HepG2 (cell line): ENCODE measurements around the gene GCC1. TPM values are rescaled to one million over a fixed set of nuclear protein-coding genes. Genes with fewer than 3 reads are reported as not detected.

Experiments used
- ARID4A ChIP-seq: sonication (generic); formaldehyde crosslinking; IDR thresholded peaks from 2 replicates; pipeline ENCODE4 v1.5.0; 2020; ENCODE audit warnings: mild to moderate bottlenecking, missing genetic modification reagents, borderline replicate concordance
- DRAP1 ChIP-seq: IDR thresholded peaks from 2 replicates; pipeline ENCODE4 v1.6.1; 2016; ENCODE audit warnings: missing genetic modification reagents, missing compliant biosample characterization
- HNF1A ChIP-seq, 2 experiments: sonication (generic) in 1 of 2; formaldehyde crosslinking in 1 of 2; IDR thresholded peaks; 2 replicates each; pipeline versions ENCODE4 v1.4.0 to v1.6.1; 2016 to 2020; ENCODE audit warnings: borderline replicate concordance in 1 of 2, low read depth in 1 of 2, mild to moderate bottlenecking in 1 of 2, missing genetic modification reagents in 1 of 2
- HOXA7 ChIP-seq: sonication (generic); formaldehyde crosslinking; IDR thresholded peaks from 2 replicates; pipeline ENCODE4 v1.8.1; 2022; ENCODE audit warnings: mild to moderate bottlenecking, missing genetic modification reagents, moderate library complexity
- HOXA9 ChIP-seq: sonication (generic); formaldehyde crosslinking; IDR thresholded peaks from 2 replicates; pipeline ENCODE4 v1.8.1; 2022; ENCODE audit warnings: missing genetic modification reagents, mild to moderate bottlenecking, moderate library complexity, borderline replicate concordance
- JUNB ChIP-seq: sonication (generic); formaldehyde crosslinking; IDR thresholded peaks from 2 replicates; pipeline ENCODE4 v1.8.0; 2022; ENCODE audit warnings: missing genetic modification reagents, mild to moderate bottlenecking, borderline replicate concordance
- KLF6 ChIP-seq: IDR thresholded peaks from 2 replicates; pipeline ENCODE4 v1.8.0; 2016; ENCODE audit warnings: missing biosample characterization, missing genetic modification reagents
- NFKB2 ChIP-seq: sonication (generic); formaldehyde crosslinking; IDR thresholded peaks from 2 replicates; pipeline ENCODE4 v1.4.0; 2020; ENCODE audit warnings: missing genetic modification reagents, borderline replicate concordance
- PHF21A ChIP-seq: sonication (generic); formaldehyde crosslinking; IDR thresholded peaks from 2 replicates; pipeline ENCODE4 v1.5.0; 2020; ENCODE audit warnings: mild to moderate bottlenecking, missing genetic modification reagents
- PLRG1 ChIP-seq: fragments of 450-650 bp; conservative IDR thresholded peaks from 2 replicates; pipeline ENCODE4 v1.6.1; 2016
- SAP130 ChIP-seq: IDR thresholded peaks from 2 replicates; pipeline ENCODE4 v1.6.1; 2016; ENCODE audit warnings: low read depth
- SOX6 ChIP-seq, 2 experiments: fragments of 450-650 bp in 1 of 2; sonication (generic) in 1 of 2; formaldehyde crosslinking in 1 of 2; IDR thresholded peaks; 2 replicates each; pipeline versions ENCODE4 v1.4.0 to v1.6.1; 2017 to 2020; ENCODE audit warnings: antibody characterized with exemption in 1 of 2, mild to moderate bottlenecking in 1 of 2, missing genetic modification reagents in 1 of 2
- ZNF232 ChIP-seq: sonication (generic); formaldehyde crosslinking; IDR thresholded peaks from 2 replicates; pipeline ENCODE4 v1.4.0; 2020; ENCODE audit warnings: missing genetic modification reagents, borderline replicate concordance
- ZNF251 ChIP-seq: sonication (generic); formaldehyde crosslinking; IDR thresholded peaks from 2 replicates; pipeline ENCODE4 v1.9.0; 2021; ENCODE audit warnings: mild to moderate bottlenecking, missing genetic modification reagents
- ZNF264 ChIP-seq: sonication (generic); formaldehyde crosslinking; IDR thresholded peaks from 2 replicates; pipeline ENCODE4 v1.4.0; 2020; ENCODE audit warnings: missing genetic modification reagents
- ZNF3 ChIP-seq: IDR thresholded peaks from 2 replicates; pipeline ENCODE4 v1.7.0; 2017; ENCODE audit warnings: inconsistent platforms
- ZNF329 ChIP-seq: sonication (generic); formaldehyde crosslinking; IDR thresholded peaks from 2 replicates; pipeline ENCODE4 v1.9.0; 2021; ENCODE audit warnings: low read depth, mild to moderate bottlenecking, missing genetic modification reagents
- ZNF446 ChIP-seq: sonication (generic); formaldehyde crosslinking; IDR thresholded peaks from 2 replicates; pipeline ENCODE4 v1.5.0; 2020; ENCODE audit warnings: mild to moderate bottlenecking, missing genetic modification reagents
- ZNF616 ChIP-seq: sonication (generic); formaldehyde crosslinking; IDR thresholded peaks from 2 replicates; pipeline ENCODE4 v1.5.0; 2020; ENCODE audit warnings: low read depth, mild to moderate bottlenecking, missing genetic modification reagents
- polyA plus RNA-seq, 8 experiments: library from polyadenylated mRNA; depleted of rRNA in 3 of 8; stranded (reverse) in 7 of 8; unstranded in 1 of 8; fragments of >200 nt; fragmentation: Illumina TruSeq in 4 of 8; extraction: Trizol in 4 of 8; gene quantifications; 2 replicates each; pipeline versions ENCODE4 v1.2.1 to v1.2.3, GENCODE V29; 2011 to 2016; ENCODE audit warnings: low read depth in 4 of 8, missing spikeins in 1 of 8, mixed read lengths in 1 of 8; ENCODE audit not compliant: insufficient read depth in 1 of 8
- total RNA-seq, 5 experiments: library from RNA; depleted of rRNA; stranded (reverse); fragments of >200 nt; fragmentation: Illumina TruSeq; extraction: Trizol; gene quantifications; 2 replicates each; pipeline ENCODE4 v1.2.3, GENCODE V29; 2016; ENCODE audit warnings: low read depth in 1 of 5

The GCC1 gene
- total and polyA plus RNA-seq, 2 of the 13 experiments (the other 11 are each of a cell fraction or from before 2014, with no cell fraction given) = 2.5 to 15.3 TPM

GRCh38 chr7:127585044-127585953 lies at the start of gene GCC1 (continued):
- TF ChIP-seq ARID4A (CRISPR knock-in tag) = peak; percentile 94
- no peak for TF ChIP-seq ZNF232
- TF ChIP-seq SOX6 (IDR thresholded peaks at IDR 0.05) = no peak
- TF ChIP-seq SOX6 (CRISPR knock-in tag; IDR thresholded peaks at IDR 0.05) = peak; percentile 52
- TF ChIP-seq HNF1A (IDR thresholded peaks at IDR 0.05; ENCODE audit: low read depth) = no peak
- TF ChIP-seq HNF1A (CRISPR knock-in tag; IDR thresholded peaks at IDR 0.05; ENCODE audit: borderline replicate concordance) = peak; percentile 63; the same call in 1 of the 2 replicates
- TF ChIP-seq JUNB (CRISPR knock-in tag) = no peak
- TF ChIP-seq HOXA9 (CRISPR knock-in tag) = no peak
- TF ChIP-seq ZNF264 (CRISPR knock-in tag) = no peak
- TF ChIP-seq KLF6 (CRISPR knock-in tag) = 0 out of 2 replicates have a peak, but pooled peaks have one; percentile 54
- TF ChIP-seq HOXA7 = no peak
- TF ChIP-seq NFKB2 = peak; percentile 64; the same call in 1 of the 2 replicates
- no peak for TF ChIP-seq ZNF251 (CRISPR knock-in tag)
- no peak for TF ChIP-seq ZNF3
- TF ChIP-seq DRAP1 = peak; percentile 65
- TF ChIP-seq PLRG1 = no peak
- TF ChIP-seq PHF21A (CRISPR knock-in tag) = no peak
- peak; percentile 70; the same call in 1 of the 2 replicates for TF ChIP-seq ZNF329 (CRISPR knock-in tag)
- peak; percentile 96 for TF ChIP-seq SAP130 (CRISPR knock-in tag)
- TF ChIP-seq ZNF616 (CRISPR knock-in tag) = peak; percentile 69; the same call in 1 of the 2 replicates
- 0 out of 2 replicates have a peak, but pooled peaks have one; percentile 45 for TF ChIP-seq ZNF446 (CRISPR knock-in tag)
